Hematopoietic multipotent progenitor cell treated with erythropoietin and hydrocortisone succinate and interleukin-3 and kit ligand, for 4 days (in vitro differentiated cells): ENCODE results near the gene NDUFA6.
"Not testable (repeated sequence)": the region's sequence is repeated elsewhere in the genome, so short reads cannot be mapped to it uniquely, and the experiment has no call there.

Source experiments
- DNase-seq: peaks from one replicate; pipeline ENCODE4 v3.0.0-alpha.2; 2015

Gene NDUFA6

DNA sequence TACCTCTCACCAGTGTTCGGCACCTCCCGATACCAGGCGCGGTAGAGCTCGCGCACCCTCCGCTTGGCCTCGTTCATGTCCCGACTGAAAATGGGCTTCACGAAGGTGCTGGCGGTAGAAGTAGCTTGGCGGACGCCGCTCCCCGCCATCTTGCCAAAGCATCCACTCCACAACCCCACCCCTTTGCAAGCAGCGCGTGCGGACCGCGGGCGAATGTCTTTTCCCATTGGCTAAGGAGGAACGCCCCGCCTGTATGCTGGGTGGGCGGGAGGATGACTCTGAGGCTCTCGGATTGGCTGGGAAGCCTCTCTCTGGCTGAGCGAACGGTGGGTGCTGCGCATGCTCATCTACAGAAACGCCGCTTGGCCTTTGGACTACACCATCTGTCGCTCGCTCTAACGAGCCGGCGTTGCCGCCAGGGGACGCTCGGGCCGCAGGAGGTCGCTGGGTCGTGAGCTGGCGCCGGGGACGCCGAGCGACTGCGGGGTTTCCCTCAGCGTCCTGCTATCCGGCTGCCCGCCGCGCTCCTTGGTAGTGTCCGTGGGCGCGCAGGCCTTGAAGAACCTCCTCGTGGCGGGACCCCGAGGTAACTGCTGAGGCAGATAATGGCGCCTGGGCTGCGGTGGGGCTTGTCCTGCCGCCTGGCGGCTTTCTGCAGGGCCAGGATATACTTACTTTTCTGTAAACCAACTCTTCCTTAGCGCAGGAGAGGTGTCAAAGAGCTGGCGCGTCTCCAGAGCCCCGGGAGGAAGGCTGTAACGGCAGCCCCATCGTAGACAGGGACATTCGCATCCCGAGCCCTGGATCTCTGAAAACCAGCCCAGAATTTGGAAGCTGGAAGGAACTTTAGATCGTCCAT, at the start of gene NDUFA6:
Gene NDUFA6, minus strand, starts transcription at position 177 of the 859 bp plus-strand sequence. Its CDS starts 28 bp downstream, at position 149.
- DNase-seq, result peak; percentile 100

DNA sequence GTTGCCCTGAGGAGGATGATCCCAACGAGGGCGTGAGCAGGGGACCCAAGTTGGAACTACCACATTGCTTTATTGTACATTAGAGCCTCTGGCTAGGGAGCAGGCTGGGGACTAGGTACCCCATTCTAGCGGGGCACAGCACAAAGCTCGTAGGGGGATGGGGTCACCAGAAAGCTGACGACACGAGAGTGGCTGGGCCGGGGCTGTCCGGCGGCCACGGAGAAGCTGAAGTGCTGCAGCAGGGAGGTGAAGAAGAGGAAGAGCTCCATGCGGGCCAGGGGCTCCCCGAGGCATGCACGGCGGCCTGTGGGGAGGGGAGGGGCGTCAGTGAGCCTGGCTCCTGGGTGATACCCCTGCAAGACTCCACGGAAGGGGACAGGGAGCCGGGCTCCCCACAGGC, 49.6 kb upstream of the NDUFA6 start:
- DNase-seq, result not testable (repeated sequence)

DNA sequence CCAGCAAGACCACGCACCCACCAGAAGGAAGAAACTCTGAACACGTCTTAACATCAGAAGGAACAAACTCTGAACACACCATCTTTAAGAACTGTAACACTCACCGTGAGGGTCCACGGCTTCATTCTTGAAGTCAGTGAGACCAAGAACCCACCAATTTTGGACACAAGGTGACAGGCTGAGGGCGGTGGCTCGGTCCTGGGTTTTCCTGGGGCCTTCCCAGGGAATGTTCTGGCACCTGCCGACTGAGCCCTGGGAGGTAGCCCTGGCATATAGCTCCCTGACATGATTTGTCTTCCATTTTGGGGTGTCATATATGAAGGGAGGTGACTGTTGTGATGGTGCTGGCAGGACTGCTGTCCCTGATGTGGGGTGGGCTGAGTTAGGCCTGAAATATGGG, 48.9 kb upstream of the NDUFA6 start:
- not testable (repeated sequence) for DNase-seq

DNA sequence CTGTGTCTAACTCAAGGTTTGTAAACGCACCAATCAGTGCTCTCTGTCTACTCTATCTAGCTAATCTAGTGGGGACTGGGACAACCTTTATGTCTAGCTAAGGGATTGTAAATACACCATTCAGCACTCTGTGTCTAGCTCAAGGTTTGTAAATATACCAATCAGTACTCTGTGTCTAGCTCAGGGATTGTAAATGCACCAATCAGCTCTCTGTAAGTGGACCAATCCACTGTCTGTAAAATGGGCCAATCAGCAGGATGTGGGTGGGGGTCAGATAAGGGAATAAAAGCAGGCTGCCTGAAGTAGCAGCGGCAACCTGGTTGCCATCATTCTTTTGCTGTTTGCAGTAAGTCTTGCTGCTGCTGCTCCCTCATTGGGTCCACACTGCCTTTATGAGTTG, 48.4 kb upstream of the NDUFA6 start:
- no peak for DNase-seq

DNA sequence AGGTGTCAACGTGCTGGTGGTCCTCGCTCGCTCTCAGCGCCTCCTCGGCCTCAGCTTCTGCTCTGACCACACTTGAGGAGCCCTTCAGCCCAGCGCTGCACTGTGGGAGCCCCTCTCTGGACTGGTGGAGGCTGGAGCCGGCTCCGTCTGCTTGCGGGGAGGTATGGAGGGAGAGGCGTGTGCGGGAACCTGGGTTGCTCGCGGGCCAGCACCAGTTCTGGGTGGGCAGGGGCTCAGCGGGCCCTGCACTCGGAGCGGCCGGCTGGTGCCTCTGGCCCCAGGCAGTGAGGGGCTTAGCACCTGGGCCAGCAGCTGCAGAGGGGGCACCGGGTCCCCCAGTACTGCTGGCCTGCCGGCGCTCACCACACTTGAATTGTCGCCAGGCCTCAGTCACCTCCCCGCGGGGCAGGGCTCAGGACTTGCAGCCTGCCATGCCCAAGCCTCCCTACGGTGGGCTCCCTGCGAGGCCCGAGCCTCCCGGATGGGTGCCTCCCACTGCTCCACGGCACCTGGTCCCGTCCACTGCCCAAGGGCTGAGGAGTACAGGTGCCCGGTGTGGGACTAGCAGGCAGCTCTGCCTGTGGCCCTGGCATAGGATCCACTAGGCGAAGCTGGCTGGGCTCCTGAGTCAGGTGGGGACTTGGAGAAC, 47.7 kb upstream of the NDUFA6 start:
- no peak for DNase-seq

DNA sequence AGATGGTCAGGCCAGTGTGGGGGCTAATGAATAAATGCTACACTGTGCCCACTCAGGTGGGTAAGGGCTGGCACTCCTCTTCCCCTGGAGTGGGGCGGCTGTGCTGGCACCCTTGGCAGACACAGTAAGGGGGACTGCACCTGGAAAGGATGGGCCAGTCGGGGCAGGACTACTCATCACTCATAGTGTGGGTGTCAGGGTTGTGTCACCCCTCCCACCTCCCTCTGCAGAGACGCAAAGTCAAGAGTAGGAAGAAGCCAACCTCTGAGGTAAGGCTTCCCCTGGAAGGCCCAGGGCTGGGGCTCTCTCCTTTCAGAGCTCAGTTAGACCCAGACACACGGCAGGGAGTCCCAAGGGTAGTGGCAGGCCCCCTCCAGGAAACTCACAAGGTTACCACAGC, 45.1 kb upstream of the NDUFA6 start:
- DNase-seq, result not testable (repeated sequence)

DNA sequence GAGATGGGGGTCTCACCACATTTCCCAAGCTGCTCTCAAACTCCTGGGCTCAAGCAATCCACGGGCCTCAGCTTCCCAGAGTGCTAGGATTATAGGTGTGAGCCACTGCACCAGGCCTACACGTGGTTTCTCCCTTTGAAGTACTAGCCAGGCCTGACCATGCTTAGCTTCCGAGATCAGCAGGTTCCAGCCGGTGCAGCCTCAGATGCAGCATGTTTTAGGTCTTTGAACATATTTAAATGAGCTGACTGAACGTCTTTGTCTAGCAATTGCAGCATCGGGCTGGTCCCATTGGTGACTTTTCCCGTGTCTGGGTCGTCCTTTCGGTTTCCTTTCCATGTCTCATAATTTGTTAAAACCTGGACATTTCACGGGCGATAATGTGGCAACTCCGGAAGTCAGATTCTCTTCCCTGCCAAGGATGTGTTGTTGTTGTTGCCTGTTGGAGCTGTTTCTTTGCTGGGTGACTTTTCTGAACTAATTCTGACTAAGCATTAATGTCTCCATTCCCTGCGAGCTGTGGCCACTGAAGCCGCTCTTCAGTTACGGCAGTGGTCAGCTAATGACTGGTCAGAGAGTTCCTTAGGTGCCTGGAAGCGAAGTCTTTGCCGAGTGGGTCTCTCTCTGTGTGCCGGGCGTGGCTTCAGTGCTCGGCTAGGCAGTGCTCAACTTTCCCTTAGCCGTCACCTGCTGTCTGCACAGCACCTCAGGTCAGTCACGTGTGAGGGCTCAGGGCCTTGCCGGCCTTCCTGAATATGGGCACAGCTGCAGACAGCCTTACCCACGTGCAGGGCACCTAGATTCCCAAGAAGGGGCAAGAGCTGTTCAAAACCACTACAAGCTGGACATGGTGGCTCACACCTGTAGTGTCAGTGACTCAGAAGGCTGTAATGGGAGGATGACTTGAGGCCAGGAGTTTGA, 43.8 kb upstream of the NDUFA6 start:
- no peak for DNase-seq

DNA sequence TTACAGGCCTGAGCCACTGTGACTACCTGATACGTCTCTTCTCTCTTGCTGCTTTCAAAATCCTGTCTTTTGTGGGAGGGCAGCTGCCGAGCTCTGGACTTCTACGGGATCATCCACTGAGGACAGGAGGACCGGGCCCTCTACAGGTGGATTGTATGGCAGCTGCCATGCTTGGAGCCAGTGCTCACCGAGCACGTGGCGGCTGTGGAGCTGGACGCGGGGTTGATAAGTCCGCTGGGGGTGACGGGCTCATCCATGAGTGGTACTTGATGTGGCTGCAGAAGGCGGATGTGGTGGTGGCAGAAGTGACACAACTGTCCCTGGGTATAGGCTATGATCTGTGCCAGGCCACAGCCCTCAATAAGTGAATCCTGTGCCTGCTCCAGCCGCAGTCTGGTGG, 41.9 kb upstream of the NDUFA6 start:
- no peak for DNase-seq

DNA sequence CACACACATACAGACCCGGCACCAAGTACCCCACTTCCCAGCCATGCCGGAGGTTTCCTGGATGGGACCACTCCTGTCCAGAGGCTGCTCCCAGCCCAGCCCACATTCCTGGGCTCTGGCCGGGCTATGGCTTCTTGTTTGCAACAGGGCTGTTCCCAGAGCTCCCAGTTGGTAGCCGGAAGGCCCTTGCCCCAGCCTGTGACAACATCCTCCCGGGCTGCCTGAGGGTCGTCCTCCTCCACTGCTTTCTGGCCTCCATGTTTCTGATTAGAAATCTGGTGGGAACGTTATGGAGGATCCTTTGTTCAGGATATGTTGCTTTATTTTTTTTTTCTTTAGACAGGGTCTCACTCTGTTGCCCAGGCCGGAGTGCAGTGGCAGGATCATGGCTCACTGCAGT, 41.0 kb upstream of the NDUFA6 start:
- no peak for DNase-seq

DNA sequence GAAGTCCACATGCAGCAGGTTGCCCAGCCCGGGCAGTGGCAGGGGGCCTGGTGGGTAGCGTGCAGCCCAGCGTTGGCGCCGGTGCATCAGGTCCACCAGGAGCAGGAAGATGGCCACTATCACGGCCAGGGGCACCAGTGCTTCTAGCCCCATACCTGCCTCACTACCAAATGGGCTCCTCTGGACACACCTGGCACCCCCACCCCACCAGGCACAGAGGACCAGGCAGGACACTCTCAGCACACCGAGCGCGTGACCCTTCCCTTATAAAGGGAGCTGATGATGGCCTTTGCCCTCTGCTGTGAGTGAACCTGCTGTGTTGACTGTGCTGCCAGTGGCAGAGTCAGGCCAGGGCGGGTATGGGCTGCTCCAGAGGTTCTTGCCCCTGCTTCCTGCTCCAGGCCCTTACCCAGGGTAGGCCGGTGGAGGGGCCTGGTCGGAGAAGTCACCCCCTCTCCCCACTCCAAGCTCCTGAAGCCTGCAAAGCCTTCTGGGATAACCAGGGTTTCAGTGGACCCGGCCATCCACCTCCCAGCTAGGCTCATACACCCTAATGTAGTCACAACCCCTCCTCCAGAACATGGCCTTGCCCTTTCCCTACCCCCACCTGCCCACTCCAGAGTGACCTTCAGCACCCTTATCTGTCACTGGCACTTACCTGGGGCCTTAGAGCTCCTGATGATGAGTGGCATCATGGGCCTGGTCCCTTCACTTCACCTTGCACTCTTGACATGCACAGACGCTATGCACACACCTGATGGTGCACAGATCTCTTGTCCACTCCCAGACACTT, 40.3 kb upstream of the NDUFA6 start, which contains the start of gene CYP2D6:
Gene CYP2D6, minus strand, starts transcription at position 172 of the 793 bp plus-strand sequence. Its CDS starts 19 bp downstream, at position 153.
- DNase-seq, result not testable (repeated sequence)

DNA sequence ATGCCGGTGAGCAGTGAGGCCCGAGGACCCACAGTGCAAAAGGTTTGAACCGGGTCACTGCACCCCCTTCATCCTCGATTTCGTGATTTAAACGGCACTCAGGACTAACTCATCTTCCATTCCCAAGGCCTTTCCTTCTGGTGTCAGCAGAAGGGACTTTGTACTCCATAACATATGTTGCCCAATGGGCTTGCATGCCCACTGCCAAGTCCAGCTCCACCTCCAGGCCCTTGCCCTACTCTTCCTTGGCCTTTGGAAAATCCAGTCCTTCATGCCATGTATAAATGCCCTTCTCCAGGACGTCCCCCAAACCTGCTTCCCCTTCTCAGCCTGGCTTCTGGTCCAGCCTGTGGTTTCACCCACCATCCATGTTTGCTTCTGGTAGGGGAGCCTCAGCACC, 39.6 kb upstream of the NDUFA6 start:
- not testable (repeated sequence) for DNase-seq

DNA sequence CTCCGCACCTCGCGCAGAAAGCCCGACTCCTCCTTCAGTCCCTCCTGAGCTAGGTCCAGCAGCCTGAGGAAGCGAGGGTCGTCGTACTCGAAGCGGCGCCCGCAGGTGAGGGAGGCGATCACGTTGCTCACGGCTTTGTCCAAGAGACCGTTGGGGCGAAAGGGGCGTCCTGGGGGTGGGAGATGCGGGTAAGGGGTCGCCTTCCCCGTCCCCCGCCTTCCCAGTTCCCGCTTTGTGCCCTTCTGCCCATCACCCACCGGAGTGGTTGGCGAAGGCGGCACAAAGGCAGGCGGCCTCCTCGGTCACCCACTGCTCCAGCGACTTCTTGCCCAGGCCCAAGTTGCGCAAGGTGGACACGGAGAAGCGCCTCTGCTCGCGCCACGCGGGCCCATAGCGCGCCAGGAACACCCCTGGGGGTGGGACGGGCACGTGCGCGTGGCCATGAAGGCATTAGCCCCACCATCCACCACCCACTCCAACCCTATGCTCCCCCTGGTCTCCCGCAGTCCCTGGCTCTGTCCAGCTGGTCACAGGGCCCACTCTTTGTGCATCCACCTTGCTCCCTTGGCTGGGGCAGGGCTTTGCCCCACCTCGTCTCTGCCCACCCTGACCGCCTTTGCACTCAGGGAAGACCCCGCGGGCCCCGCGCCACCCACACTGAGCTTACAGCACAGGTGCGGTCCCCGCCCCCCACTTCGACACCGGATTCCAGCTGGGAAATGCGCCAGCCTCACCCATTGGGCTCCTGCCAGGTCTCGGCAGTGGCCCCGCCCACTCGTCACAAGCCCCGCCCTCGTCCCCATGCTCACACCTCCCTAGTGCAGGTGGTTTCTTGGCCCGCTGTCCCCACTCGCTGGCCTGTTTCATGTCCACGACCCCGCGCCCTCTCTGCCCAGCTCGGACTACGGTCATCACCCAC, 38.5 kb upstream of the NDUFA6 start:
- not testable (repeated sequence) for DNase-seq

DNA sequence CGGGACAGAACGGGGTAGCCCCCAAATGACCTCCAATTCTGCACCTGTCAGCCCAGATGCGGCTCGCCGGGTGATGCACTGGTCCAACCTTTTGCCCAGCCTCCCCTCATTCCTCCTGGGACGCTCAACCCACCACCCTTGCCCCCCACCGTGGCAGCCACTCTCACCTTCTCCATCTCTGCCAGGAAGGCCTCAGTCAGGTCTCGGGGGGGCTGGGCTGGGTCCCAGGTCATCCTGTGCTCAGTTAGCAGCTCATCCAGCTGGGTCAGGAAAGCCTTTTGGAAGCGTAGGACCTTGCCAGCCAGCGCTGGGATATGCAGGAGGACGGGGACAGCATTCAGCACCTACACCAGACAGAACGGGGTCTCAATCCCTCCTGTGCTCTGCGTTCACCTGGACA, 37.4 kb upstream of the NDUFA6 start:
- DNase-seq, result not testable (repeated sequence)

DNA sequence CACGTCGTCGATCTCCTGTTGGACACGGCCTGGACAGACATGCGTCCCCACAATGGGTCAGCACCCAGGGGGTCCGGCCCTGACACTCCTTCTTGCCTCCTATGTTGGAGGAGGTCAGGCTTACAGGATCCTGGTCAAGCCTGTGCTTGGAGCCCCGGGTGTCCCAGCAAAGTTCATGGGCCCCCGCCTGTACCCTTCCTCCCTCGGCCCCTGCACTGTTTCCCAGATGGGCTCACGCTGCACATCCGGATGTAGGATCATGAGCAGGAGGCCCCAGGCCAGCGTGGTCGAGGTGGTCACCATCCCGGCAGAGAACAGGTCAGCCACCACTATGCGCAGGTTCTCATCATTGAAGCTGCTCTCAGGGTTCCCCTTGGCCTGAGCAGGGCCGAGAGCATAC, 37.0 kb upstream of the NDUFA6 start:
- DNase-seq, result no peak

DNA sequence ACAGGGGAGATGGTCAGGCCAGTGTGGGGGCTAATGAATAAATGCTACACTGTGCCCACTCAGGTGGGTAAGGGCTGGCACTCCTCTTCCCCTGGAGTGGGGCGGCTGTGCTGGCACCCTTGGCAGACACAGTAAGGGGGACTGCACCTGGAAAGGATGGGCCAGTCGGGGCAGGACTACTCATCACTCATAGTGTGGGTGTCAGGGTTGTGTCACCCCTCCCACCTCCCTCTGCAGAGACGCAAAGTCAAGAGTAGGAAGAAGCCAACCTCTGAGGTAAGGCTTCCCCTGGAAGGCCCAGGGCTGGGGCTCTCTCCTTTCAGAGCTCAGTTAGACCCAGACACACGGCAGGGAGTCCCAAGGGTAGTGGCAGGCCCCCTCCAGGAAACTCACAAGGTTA, 33.0 kb upstream of the NDUFA6 start:
- DNase-seq, result not testable (repeated sequence)

DNA sequence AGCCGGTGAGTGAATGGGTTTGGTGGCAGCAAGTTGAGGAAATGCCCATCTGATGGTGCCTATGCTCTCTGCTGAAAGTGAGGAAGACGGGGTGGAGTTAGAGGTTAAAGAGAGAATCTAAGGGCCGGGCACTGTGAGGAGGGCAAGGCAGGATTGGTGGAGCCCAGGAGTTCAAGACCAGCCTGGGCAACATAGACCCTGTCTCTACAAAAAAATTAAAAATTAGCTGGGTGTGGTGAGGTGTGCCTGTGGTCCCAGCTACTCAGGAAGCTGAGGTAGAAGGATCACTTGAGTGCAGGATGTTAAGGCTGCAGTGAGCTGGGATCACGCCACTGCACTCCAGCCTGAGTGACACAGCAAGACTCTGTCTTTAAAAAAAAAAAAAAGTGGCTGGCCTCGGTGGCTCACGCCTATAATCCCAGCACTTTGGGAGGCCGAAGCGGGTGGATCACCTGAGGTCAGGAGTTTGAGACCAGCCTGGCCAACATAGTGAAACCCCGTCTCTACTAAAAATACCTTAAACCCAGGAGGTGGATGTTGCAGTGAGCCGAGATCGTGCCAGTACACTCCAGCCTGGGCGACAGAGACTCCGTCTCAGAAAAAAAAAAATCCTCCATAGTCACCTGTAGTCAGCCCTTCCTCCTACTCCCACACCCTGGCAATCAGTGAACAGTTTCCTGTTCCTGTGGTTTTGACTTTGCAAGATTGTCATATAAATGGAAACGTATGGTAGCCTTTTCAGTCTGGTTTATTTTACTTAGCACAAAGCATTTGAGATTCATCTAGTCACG, 29.9 kb upstream of the NDUFA6 start:
- DNase-seq, result peak; percentile 56

DNA sequence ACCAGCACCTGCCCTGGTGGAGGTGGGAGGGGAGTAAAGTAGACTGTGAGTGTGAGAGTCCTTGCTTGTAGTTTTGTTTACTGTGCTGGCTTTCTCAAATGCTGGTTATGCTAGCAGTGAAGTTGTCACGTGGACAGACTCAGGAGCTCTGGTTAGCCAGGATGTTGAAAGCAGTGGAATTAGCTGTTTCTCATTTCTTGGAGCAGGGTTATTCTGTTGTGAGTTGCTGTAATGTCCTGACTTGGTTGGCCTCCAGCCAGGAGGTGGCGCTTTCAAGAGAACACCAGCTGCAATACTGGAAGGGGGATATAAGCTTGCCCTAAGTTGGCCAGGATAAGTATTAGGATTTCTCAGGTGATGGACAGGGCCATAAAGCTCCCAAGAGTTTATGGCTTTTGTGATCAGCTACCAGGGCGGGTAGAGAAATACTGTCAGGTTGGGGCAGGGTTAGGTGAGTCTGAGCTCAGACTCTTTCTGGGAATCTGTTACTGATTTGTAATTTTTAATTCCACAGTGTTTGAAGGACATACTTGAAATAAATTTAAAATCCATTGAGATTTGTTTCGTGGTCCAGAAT, 26.4 kb upstream of the NDUFA6 start:
- DNase-seq, result no peak

DNA sequence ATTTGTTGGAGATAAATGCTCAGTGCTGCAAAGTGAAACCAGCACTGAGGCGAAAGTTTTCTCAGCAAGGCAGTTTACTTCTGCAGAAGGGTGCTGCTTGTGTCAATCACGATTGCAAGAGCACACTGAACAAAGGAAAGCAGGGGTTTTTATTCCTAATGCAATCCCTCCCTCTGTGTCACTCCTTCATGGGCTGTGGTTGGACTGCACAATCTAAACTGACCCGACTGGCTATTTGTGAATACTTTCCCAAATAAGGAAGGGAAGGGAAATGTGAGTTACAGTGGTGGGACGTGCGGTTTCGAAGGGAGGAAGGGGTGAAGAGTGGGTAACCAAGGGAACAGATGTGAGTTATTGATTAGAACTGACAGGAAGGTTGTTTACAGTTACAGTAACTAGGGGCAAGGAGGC, 24.9 kb upstream of the NDUFA6 start:
- DNase-seq, result not testable (repeated sequence)

DNA sequence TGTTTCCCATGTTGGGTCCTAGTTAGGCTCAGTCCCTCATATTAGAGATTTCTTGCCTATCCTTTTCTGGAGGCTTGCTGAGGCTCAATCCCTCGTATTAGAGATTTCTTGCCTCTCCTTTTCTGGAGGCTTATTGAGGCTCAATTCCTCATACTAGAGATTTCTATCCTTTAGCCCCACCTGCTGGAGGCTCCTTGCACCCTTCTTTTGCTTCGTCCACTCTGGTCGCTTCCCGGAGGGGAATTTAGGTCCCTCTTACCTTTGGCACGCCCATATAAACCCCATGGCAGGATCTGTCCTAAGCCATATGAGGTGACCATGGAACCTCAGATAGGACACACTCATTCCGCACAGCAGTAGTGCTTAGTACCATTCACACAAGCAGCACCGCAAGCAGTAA, 24.1 kb upstream of the NDUFA6 start:
- DNase-seq, result peak; percentile 51

DNA sequence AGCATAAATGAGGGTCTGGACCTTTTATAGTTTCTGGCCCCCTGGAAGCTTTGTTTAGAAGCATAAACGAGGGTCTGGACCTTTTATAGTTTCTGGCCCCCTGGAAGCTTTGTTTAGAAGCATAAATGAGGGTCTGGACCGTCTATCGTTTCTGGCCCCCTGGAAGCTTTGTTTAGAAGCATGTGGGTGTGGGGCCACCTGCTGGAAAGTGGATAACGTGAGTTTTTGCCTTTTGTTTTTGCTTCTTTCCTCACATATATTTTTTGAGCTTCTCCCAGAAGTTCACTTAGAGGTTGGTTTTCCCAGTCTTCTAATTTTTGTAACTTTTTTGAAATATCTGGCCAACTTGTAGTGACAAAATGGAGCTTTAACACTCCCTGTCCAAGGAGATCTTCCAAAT, 22.2 kb upstream of the NDUFA6 start:
- DNase-seq, result peak; percentile 62
